Measurements from ENCODE around the gene CNPY1. TPM values are rescaled to one million over a fixed set of nuclear protein-coding genes. Genes with fewer than 3 reads are reported as not detected.

The CNPY1 gene
- total RNA-seq, 1 donor from 2014 or later = not detected

DNA sequence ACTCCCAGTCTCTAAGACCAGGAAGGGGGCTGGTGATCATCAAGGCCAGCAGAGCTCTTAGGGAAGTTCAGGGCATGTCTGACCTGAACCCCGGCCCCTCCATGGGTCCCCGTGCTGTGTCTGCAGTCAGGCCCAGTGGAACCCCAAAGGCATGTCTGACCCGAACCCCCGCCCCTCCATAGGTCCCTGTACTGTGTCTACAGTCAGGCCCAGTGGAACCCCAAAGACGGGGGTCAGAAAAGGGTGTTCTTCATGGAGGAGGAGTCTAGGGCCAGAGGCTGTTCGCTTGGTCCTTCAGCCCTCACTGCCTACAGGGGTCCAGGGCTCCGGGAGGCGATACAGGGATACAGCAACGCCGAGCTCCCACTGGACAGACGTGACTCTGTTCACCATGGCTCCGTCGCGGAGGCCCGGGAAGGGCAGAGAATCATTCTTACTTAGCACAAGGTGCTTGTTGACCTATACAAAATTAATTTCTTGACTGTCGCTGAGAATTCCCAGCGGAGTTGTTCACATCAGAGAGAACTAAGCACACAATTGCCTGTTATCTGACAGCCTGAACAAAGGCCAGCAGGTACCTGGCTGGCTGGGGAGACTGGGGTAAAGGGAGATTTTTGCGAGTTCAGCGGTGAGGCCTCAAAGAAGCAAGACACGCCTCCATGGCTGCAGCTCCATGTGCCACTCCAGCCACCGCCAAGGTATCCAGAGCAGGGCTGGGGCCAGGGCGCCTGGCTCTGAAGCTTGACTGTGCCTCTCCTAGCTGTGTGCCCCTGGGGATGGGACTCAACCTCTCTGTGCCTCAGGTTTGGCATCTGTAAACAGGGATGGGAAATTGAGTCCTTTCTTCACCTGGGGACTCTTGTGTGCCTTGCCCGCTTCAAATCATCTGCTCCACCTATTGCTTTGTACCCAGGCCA lies 61.6 kb downstream of the CNPY1 start:
- DNase-seq (ENCODE audit: low spot score) (no peak), ATAC-seq (no peak)
- intact Hi-C loops (cut with DNase I) = no loop called here

DNA sequence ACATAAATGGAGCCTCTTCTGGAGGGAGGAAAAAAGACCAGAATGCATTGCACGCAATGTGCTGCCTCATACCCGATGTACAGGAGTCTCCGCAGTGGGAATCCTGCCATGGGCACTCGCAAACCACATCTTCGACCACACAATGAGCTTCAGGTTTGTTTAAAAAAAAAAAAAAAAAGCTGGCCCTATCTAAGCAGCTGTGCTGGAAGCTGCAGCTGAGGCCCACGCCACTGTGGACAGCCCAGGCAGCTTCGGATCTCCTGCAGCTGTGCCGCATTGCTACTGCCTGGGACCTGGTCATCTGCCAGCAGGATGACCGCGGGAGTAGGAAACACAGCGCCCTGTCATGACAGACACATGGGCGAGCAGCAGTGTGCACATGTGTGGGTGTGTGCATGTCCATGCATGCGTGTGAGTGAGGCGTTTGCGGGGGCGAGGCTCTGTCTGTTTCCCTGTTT lies 62.5 kb downstream of the CNPY1 start:
- intact Hi-C loops (cut with DNase I) = no loop called here
- ATAC-seq = peak; percentile 41

DNA sequence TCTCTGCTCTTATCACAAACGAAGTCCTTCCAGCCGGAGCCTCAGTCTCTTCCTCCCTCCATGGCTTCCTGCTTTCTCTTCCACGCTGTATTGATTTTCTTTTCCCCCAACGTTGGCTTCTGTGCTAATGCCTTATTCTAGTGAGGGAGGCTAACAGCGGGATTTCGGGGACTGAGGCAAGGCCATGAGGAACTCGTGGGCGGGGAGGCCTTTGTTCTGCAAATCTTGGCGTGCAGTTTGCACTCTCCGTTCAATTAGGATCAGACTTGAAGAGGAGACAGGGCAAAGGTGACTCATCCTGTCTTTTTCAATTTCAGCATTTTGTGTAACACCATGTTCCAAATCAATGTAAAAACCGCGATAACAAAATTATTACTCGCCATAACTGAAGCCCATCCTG lies 63.1 kb downstream of the CNPY1 start:
- intact Hi-C loops (cut with DNase I) = no loop called here

More for the DNA sequence above, 62.5 kb downstream of the CNPY1 start:
- no peak for DNase-seq (ENCODE audit: low spot score)

GRCh38 chr7:155482511-155483183 lies 63.7 kb downstream of the CNPY1 start:
- ATAC-seq = no peak
- no peak for DNase-seq (ENCODE audit: low spot score)
- intact Hi-C loops (cut with DNase I) = no loop called here

More for the DNA sequence above, 63.1 kb downstream of the CNPY1 start:
- DNase-seq (ENCODE audit: low spot score) = no peak
- no peak for ATAC-seq

GRCh38 chr7:155481764-155482163 lies 64.6 kb downstream of the CNPY1 start:
- intact Hi-C loops (cut with DNase I) = no loop called here
- no peak for ATAC-seq
- DNase-seq (ENCODE audit: low spot score) = no peak

DNA sequence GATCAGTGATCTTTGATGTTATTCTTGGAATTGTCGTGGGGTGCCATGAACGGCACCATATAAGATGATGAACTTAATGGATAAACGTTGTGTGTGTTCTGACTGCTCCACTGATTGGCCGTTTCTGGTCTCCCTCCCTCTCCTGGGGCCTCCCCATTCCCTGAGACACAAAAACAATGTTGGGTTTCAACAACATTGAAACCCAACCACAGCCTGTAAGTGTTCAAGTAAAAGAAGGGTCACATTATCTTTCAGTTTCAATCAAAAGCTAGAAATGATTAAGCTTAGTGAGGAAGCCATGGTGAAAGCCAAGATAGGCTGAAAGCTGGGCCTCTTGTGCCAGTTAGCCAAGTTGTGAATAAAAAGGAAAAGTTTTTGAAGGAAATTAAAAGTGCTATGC lies 68.9 kb downstream of the CNPY1 start:
- intact Hi-C loops (cut with DNase I) = no loop called here
- ATAC-seq (no peak), DNase-seq (ENCODE audit: low spot score) (no peak)

- intact Hi-C loops (cut with DNase I) = no loop called here
- DNase-seq (ENCODE audit: low spot score) = no peak
- no peak for ATAC-seq
Observed at GRCh38 chr7:155471718-155472117, 74.6 kb downstream of the CNPY1 start.

DNA sequence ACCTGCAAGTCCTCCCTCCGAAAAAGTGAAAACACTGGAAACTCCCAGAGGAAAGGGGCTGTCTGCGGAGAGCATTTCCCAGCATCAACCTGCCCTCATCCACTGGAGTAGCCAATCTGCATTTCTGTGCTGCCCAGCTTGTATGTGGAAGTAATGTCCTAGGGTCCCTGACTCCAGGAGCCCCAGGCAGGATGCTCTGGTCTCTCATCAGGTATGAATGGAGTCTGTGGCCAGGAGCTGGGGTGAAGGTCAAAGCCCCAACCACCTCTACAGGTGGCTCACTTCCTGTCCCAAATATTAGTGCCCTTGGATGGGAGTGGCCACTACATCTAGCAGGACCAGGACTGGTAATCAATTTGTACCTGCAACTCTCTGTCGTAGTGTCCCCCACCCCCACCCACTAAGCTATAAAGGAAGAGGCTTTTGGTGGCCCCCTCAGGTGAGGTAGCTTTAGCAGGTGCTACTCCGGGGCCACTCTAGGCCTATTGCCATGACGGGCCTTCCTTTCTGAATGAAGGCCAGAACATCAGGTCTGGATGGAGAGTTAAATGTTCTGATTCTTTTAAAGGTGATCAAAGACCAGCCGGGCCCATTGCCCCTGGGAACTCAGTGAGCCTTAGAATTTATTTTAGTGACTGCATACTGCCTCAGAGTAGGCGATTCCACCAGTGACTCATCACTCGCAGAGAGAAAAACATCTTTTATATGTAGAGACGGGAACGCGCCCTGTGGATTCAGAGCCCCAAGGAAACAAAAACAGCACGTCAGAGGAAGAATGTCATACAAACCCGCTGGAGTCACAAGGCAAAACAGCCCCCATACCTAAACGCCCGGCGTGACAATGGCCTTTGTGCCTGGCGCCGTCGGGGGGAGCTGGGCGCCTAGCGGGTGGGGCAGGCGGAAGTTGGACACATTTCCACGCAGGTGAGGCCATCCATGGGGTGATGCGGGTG lies 75.4 kb downstream of the CNPY1 start:
- no peak for ATAC-seq
- intact Hi-C loops (cut with DNase I) = no loop called here
- DNase-seq (ENCODE audit: low spot score) = no peak

GRCh38 chr7:155470186-155470487 lies 76.2 kb downstream of the CNPY1 start:
- ATAC-seq = no peak
- intact Hi-C loops (cut with DNase I) = no loop called here
- no peak for DNase-seq (ENCODE audit: low spot score)

- DNase-seq (ENCODE audit: low spot score) (no peak), ATAC-seq (no peak)
- intact Hi-C loops (cut with DNase I) = no loop called here
Observed at GRCh38 chr7:155469311-155470185, 76.8 kb downstream of the CNPY1 start.

- ATAC-seq (no peak), DNase-seq (ENCODE audit: low spot score) (no peak)
- intact Hi-C loops (cut with DNase I) = no loop called here
Observed at GRCh38 chr7:155468785-155469148, 77.6 kb downstream of the CNPY1 start.

DNA sequence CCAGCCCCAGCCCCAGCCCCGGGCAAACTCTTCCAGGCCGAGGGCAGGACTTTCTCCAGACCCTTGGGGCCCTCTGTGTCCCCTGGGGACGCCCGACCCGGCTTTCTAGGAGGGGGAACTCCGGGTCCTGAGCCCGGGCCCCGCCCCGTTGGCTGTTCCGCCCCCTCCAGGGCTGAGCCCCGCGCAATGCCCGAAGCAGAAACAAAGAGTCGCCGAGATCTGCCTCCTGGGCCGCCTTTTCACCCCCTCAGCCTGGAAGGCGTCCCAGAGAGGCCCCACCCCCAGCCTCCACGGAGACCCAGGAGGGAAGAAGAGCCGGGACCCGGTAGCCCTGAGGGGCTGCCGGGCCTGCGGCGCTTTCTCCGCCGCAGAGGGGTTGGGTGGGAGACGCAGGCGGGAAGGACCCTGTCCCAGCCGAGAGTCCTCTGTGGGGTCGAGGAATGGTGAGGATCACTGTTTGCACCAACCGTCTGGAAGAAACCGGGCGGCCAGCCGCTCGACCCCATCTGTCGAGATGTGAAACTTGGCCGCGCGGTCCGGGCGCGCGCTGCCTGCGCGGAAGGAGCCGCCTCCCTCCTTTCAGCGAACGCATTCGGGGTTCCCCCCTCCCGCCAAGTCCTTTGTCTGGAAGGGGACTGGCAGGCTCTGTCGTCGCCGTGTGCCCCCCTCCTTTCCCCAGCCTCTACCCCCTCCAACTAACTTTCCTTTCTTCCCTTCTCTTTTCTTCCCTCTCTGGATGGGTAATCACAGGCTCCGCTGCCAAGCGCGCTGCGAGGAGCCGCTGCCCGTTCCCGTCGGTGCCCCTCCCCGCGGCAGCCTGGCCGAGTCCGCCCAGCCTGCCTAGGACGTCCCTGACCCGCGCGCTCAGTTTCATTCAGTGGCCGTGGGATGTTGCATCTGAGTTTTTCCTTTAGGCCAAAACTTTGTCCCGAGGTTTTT lies 78.2 kb downstream of the CNPY1 start:
- no peak for DNase-seq (ENCODE audit: low spot score)
- intact Hi-C loops (cut with DNase I) = no loop called here
- no peak for ATAC-seq

GRCh38 chr7:155466814-155467733 lies 79.3 kb downstream of the CNPY1 start:
- no peak for DNase-seq (ENCODE audit: low spot score)
- no peak for ATAC-seq
- intact Hi-C loops (cut with DNase I) = no loop called here

GRCh38 chr7:155466142-155466813 lies 80.1 kb downstream of the CNPY1 start:
- ATAC-seq = no peak
- no peak for DNase-seq (ENCODE audit: low spot score)
- intact Hi-C loops (cut with DNase I) = no loop called here

- intact Hi-C loops (cut with DNase I) = no loop called here
- ATAC-seq (no peak), DNase-seq (ENCODE audit: low spot score) (no peak)
Observed at GRCh38 chr7:155465761-155466141, 80.6 kb downstream of the CNPY1 start.
